ENCODE data around the gene TMED9. TPM values are rescaled to one million over a fixed set of nuclear protein-coding genes. Genes with fewer than 3 reads are reported as not detected.

Gene TMED9
- total RNA-seq, 4 donors from 2014 or later, result 86.9 to 162 (median 115) TPM

GRCh38 chr5:177593511-177593910 lies 1.5 kb downstream of the TMED9 start:
- no peak for DNase-seq
- intact Hi-C loops (cut with DNase I), result loop anchor here (10.0 kb wide), 1 partner anchor 69 kb away; no protein-coding TSS in a partner anchor
- Histone ChIP-seq H3K9me3 (no peaks in the 10 kb centered on the region), H3K4me1 (peaks cover 10% of the 10 kb centered on the region in 2 donors), H3K27me3 (no peaks in the 10 kb centered on the region), H3K36me3 (peaks cover 25 to 31% of the 10 kb centered on the region in 2 donors), H3K27ac (no peak overlapping the region), H3K4me3 (replicated peaks in 1 of 3) (no peak overlapping the region)
- TF ChIP-seq POLR2A (IDR thresholded peaks at IDR 0.05), result no peak
- TF ChIP-seq, protein P1, sequence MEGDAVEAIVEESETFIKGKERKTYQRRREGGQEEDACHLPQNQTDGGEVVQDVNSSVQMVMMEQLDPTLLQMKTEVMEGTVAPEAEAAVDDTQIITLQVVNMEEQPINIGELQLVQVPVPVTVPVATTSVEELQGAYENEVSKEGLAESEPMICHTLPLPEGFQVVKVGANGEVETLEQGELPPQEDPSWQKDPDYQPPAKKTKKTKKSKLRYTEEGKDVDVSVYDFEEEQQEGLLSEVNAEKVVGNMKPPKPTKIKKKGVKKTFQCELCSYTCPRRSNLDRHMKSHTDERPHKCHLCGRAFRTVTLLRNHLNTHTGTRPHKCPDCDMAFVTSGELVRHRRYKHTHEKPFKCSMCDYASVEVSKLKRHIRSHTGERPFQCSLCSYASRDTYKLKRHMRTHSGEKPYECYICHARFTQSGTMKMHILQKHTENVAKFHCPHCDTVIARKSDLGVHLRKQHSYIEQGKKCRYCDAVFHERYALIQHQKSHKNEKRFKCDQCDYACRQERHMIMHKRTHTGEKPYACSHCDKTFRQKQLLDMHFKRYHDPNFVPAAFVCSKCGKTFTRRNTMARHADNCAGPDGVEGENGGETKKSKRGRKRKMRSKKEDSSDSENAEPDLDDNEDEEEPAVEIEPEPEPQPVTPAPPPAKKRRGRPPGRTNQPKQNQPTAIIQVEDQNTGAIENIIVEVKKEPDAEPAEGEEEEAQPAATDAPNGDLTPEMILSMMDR (IDR thresholded peaks at IDR 0.05), result no peak
- WGBS, 2 donors, result 86 to 87% methylated on average over 3 of the region's 3 CpGs

DNA sequence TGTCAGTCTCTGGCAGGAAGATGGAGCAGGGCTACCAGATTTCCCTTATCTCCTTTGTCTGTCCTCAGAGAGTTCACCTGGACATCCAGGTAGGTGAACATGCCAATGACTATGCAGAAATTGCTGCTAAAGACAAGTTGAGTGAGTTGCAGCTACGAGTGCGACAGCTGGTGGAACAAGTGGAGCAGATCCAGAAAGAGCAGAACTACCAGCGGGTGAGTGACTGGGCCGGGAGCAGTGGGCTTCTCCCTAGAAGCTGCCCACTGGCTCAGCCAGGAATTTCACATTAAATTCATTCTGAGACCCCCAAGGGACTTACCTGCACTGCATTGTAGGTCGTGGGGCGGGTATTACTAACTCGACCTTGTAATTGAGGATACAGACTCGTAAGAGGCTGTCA lies 2.1 kb downstream of the TMED9 start:
- peaks cover 25 to 31% of the 10 kb centered on the region in 2 donors for H3K36me3 ChIP-seq
- H3K27ac ChIP-seq, result no peak overlapping the region
- DNase-seq, result no peak
- H3K9me3 ChIP-seq, result no peaks in the 10 kb centered on the region
- intact Hi-C loops (cut with DNase I), result loop anchor here (10.0 kb wide), 1 partner anchor 69 kb away; no protein-coding TSS in a partner anchor
- H3K4me3 ChIP-seq (replicated peaks in 1 of 3), result no peak overlapping the region
- no peaks in the 10 kb centered on the region for H3K27me3 ChIP-seq
- WGBS, 2 donors, result 91 to 97% methylated on average over 8 of the region's 8 CpGs
- TF ChIP-seq, protein P1 (IDR thresholded peaks at IDR 0.05), result no peak
- no peak for TF ChIP-seq POLR2A (IDR thresholded peaks at IDR 0.05)
- H3K4me1 ChIP-seq, result peaks cover 10 to 11% of the 10 kb centered on the region in 2 donors

DNA sequence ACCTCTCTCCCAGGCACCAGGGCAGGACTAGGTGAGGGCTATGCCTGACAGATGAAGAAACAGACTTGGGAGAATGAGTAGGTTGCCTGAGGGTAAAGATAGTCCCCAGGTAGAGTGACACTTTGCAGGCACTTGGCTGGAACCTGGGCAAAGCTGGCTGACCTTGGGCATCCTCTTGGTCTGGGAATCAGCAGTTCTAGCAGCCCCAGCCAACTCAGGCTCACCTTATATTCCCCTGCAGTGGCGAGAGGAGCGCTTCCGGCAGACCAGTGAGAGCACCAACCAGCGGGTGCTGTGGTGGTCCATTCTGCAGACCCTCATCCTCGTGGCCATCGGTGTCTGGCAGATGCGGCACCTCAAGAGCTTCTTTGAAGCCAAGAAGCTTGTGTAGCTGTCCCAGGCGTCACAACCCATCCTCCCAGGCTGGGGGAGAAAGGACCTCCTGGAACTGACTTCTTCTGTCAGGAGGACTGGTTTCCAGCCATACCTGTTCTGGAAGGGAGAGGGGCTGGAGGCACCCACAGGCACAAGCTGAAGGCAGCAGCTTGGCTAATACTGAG lies 3.1 kb downstream of the TMED9 start:
- intact Hi-C loops (cut with DNase I), result loop anchor here (10.0 kb wide), 1 partner anchor 70 kb away; no protein-coding TSS in a partner anchor
- no peak for DNase-seq
- peaks cover 25 to 31% of the 10 kb centered on the region in 2 donors for H3K36me3 ChIP-seq
- H3K27me3 ChIP-seq, result no peaks in the 10 kb centered on the region
- H3K4me3 ChIP-seq (replicated peaks in 1 of 3), result no peak overlapping the region
- peaks cover 10 to 15% of the 10 kb centered on the region in 2 donors for H3K4me1 ChIP-seq
- H3K27ac ChIP-seq, result no peak overlapping the region
- WGBS, 2 donors, result 98 to 100% methylated on average over 7 to 8 of the region's 8 CpGs
- TF ChIP-seq, protein P1 (IDR thresholded peaks at IDR 0.05), result no peak
- TF ChIP-seq POLR2A (IDR thresholded peaks at IDR 0.05), result no peak
- H3K9me3 ChIP-seq, result no peaks in the 10 kb centered on the region

GRCh38 chr5:177595991-177596774 lies 4.2 kb downstream of the TMED9 start:
- no peak for DNase-seq
- TF ChIP-seq, protein P1 (IDR thresholded peaks at IDR 0.05), result no peak
- no peak for TF ChIP-seq POLR2A (IDR thresholded peaks at IDR 0.05)
- Histone ChIP-seq H3K9me3 (no peaks in the 10 kb centered on the region), H3K36me3 (peaks cover 25 to 31% of the 10 kb centered on the region in 2 donors), H3K4me1 (peaks cover 18 to 23% of the 10 kb centered on the region in 2 donors), H3K4me3 (replicated peaks in 1 of 3) (no peak overlapping the region), H3K27ac (no peak overlapping the region), H3K27me3 (no peaks in the 10 kb centered on the region)
- intact Hi-C loops (cut with DNase I), result loop anchor here (10.0 kb wide), 1 partner anchor 71 kb away; no protein-coding TSS in a partner anchor
- 84 to 98% methylated on average over 2 of the region's 2 CpGs for WGBS, 2 donors

Data from thyroid gland (tissue), 4 donors.